ENCODE data around the gene KRT76. TPM values are rescaled to one million over a fixed set of nuclear protein-coding genes. Genes with fewer than 3 reads are reported as not detected.

KRT76 gene
- polyA plus RNA-seq, 1 donor from 2014 or later = not detected

DNA sequence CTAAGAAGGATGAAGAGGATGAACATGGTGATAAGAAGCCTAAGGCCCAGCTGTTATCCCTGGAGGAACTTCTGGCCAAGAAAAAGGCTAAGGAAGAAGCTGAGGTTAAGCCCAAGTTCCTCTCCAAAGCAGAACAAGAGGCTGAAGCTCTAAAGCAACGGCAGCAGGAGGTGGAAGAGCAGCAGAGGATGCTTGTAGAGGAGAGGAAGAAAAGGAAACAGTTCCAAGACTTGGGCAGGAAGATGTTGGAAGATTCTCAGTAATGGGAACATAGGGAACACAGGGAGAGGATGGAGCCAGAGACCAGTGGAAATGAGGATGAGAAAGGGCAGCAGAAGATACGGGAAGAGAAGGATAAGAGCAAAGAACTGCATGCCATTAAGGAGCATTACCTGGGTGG is 46.4 kb downstream of the KRT76 start:
- H3K36me3 Mint-ChIP-seq = peaks cover 3% of the 10 kb centered on the region

GRCh38 chr12:52730383-52730782 is 46.8 kb downstream of the KRT76 start:
- peaks cover 9% of the 10 kb centered on the region for H3K27me3 Mint-ChIP-seq
- H3K36me3 Mint-ChIP-seq = peaks cover 3% of the 10 kb centered on the region
- peak overlapping the region in 1 of 3 donors; percentile 17 for H3K27ac Mint-ChIP-seq
- peaks cover 0 to 6% (median 0%) of the 10 kb centered on the region in 3 donors for H3K9me3 Mint-ChIP-seq
- no peak overlapping the region for H3K4me3 Mint-ChIP-seq
- no peaks in the 10 kb centered on the region for H3K4me1 Mint-ChIP-seq

More for the DNA sequence above, 46.4 kb downstream of the KRT76 start:
- Mint-ChIP-seq H3K4me1 (no peaks in the 10 kb centered on the region), H3K4me3 (no peak overlapping the region), H3K9me3 (peaks cover 0 to 6% (median 0%) of the 10 kb centered on the region in 3 donors), H3K27me3 (peaks cover 10% of the 10 kb centered on the region), H3K27ac (no peak overlapping the region)

GRCh38 chr12:52729147-52729546 is 48.0 kb downstream of the KRT76 start:
- Mint-ChIP-seq H3K9me3 (peaks cover 0 to 6% (median 0%) of the 10 kb centered on the region in 3 donors), H3K27ac (no peak overlapping the region), H3K4me3 (no peak overlapping the region), H3K36me3 (peaks cover 3% of the 10 kb centered on the region), H3K27me3 (peaks cover 5% of the 10 kb centered on the region), H3K4me1 (no peaks in the 10 kb centered on the region)

DNA sequence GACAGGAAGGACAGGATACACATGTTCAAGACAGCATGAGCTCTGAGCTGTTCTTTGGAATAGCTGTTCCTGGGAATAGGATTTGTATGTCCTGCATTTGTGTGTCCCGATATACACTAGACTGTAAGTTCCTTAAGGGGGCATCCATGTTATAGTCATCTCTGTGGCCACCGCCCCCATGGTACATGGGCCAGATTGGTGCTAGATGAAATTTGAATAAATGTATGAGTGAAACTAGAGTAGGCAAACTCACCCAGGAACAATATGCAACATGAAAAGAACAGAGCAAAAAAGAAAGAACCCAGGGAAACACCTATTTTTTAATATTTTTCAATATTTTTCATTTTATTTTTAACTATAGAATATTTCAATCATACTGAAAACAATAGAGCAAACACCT is 48.8 kb downstream of the KRT76 start:
- Mint-ChIP-seq H3K4me3 (no peak overlapping the region), H3K27ac (no peak overlapping the region), H3K4me1 (no peaks in the 10 kb centered on the region), H3K9me3 (peaks cover 0 to 6% (median 0%) of the 10 kb centered on the region in 3 donors), H3K27me3 (peaks cover 5% of the 10 kb centered on the region), H3K36me3 (peaks cover 3% of the 10 kb centered on the region)

- Mint-ChIP-seq H3K4me1 (no peaks in the 10 kb centered on the region), H3K27ac (no peak overlapping the region), H3K4me3 (no peak overlapping the region), H3K27me3 (peaks cover 9% of the 10 kb centered on the region), H3K36me3 (peaks cover 3% of the 10 kb centered on the region), H3K9me3 (peaks cover 0 to 6% (median 0%) of the 10 kb centered on the region in 3 donors)
Observed at GRCh38 chr12:52727037-52727436, 50.1 kb downstream of the KRT76 start.

DNA sequence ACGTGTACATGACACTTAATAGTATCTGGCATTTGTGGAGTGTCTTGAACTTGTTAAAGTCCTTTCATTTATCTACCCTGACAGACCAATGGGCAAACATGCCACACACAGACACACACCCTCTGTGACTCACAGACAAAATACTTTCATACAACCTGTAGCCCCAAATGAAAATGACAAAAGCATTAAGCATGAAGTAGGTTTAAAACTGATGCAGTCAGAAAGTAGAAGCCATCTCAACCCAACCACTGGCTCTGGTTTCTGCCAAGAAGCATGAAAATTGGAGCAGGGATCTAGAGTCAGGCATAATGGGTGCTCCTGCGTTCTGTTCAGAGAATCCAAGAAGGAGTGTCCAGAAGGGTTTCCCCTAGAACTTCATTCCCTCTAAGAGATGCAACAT is 50.7 kb downstream of the KRT76 start:
- Mint-ChIP-seq H3K4me3 (no peak overlapping the region), H3K9me3 (peaks cover 0 to 4% (median 0%) of the 10 kb centered on the region in 3 donors), H3K27me3 (peaks cover 12% of the 10 kb centered on the region), H3K36me3 (peaks cover 3% of the 10 kb centered on the region), H3K27ac (no peak overlapping the region), H3K4me1 (no peaks in the 10 kb centered on the region)

GRCh38 chr12:52724384-52724783 is 52.8 kb downstream of the KRT76 start:
- no peak overlapping the region for H3K4me3 Mint-ChIP-seq
- peak overlapping the region in 1 of 3 donors; percentile 14 for H3K27ac Mint-ChIP-seq

DNA sequence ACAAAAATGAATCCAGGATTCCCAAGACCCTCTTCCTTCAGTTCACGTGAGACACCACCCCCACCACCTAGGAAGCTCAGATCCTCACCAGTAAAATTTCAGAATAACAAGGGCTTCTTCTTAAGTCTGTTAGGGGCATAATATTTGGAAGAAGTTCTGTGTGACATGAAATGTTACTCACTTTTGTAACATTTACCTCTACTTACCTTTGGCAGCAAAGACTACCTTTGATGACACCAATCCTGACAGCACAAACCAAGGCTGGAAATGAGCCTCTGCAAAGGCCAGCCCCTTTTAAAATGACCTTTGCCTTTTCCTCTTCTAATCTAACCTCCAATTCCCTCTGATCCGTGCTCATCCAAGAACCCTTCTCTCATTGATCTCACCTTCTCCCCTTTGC is 54.5 kb downstream of the KRT76 start:
- Mint-ChIP-seq H3K4me3 (no peak overlapping the region), H3K4me1 (no peaks in the 10 kb centered on the region), H3K27me3 (peaks cover 9% of the 10 kb centered on the region), H3K27ac (no peak overlapping the region), H3K9me3 (peaks cover 0 to 2% (median 0%) of the 10 kb centered on the region in 3 donors), H3K36me3 (peaks cover 3% of the 10 kb centered on the region)

More at GRCh38 chr12:52724384-52724783, 52.8 kb downstream of the KRT76 start:
- peaks cover 7% of the 10 kb centered on the region for H3K27me3 Mint-ChIP-seq
- peaks cover 0 to 2% (median 0%) of the 10 kb centered on the region in 3 donors for H3K9me3 Mint-ChIP-seq
- peaks cover 3% of the 10 kb centered on the region for H3K36me3 Mint-ChIP-seq
- no peaks in the 10 kb centered on the region for H3K4me1 Mint-ChIP-seq

GRCh38 chr12:52721838-52722470 is 55.2 kb downstream of the KRT76 start:
- Mint-ChIP-seq H3K36me3 (peaks cover 2% of the 10 kb centered on the region), H3K27ac (no peak overlapping the region), H3K27me3 (peaks cover 9% of the 10 kb centered on the region), H3K4me1 (no peaks in the 10 kb centered on the region), H3K9me3 (peaks cover 0 to 2% (median 0%) of the 10 kb centered on the region in 3 donors), H3K4me3 (no peak overlapping the region)

DNA sequence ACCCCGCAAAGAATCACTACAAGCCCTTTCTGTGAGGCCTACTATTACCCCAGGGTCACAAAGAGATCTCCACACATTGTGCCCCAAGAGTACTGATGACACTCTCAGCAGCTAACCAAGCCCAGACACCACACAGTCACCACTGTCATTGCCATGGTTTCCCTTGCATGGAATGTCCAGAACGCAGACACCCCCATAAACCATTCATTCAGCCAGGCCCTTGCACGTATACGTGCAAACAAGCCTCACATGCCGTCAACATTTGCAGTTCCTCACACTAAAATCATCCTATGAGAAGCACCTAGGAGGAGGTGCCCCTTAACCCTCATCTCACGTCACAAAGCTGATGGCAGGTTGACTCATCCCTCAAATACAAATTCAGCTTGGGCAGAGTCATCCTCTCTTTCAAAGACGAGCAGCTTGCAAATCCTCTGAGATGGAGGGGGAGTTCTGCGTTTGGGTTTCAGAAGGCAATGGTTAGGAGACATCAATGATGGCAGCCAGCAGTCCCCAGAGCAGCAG is 56.7 kb downstream of the KRT76 start:
- Mint-ChIP-seq H3K27me3 (peaks cover 21% of the 10 kb centered on the region), H3K27ac (no peak overlapping the region), H3K4me1 (no peaks in the 10 kb centered on the region), H3K36me3 (no peaks in the 10 kb centered on the region), H3K9me3 (no peaks in the 10 kb centered on the region), H3K4me3 (no peak overlapping the region)

Other genes starting within 250 kb of the KRT76 start
- gene KRT71, start 224.2 kb downstream of the KRT76 start, polyA plus RNA-seq = not detected
- not detected for gene KRT74, start 203.5 kb downstream of the KRT76 start, polyA plus RNA-seq
- gene KRT72, start 175.9 kb downstream of the KRT76 start, polyA plus RNA-seq = not detected
- not detected for gene KRT73, start 158.8 kb downstream of the KRT76 start, polyA plus RNA-seq
- gene KRT2, start 125.1 kb downstream of the KRT76 start, polyA plus RNA-seq = not detected
- gene KRT1, start 96.9 kb downstream of the KRT76 start, polyA plus RNA-seq = 0.25 TPM
- not detected for gene KRT77, start 73.8 kb downstream of the KRT76 start, polyA plus RNA-seq
- not detected for gene KRT3, start 18.8 kb upstream of the KRT76 start, polyA plus RNA-seq
- gene KRT4, start 36.8 kb upstream of the KRT76 start, polyA plus RNA-seq = not detected
- gene KRT79, start 57.0 kb upstream of the KRT76 start, polyA plus RNA-seq = not detected
- gene KRT78, start 71.6 kb upstream of the KRT76 start, polyA plus RNA-seq = not detected
- not detected for gene KRT8, start 127.7 kb upstream of the KRT76 start, polyA plus RNA-seq
- 2.6 TPM for gene KRT18, start 171.8 kb upstream of the KRT76 start, polyA plus RNA-seq
- gene EIF4B, start 229.1 kb upstream of the KRT76 start, polyA plus RNA-seq = 104 TPM

All from IgD-negative memory B cell (primary cell).